ENCODE results near the gene MRPL32.

The MRPL32 gene

GRCh38 chr7:42978496-42978895 is 46.3 kb downstream of the MRPL32 start:
- H3K27ac ChIP-seq (ENCODE audit: low read length): no peak overlapping the region

GRCh38 chr7:42980084-42980483 is 47.9 kb downstream of the MRPL32 start:
- H3K9ac ChIP-seq (ENCODE audit: low read length): no peak overlapping the region
- no peaks in the 10 kb centered on the region for H3K27me3 ChIP-seq (ENCODE audit: control insufficient read depth, insufficient read depth, low read length)
- no peaks in the 10 kb centered on the region for H3K9me3 ChIP-seq (ENCODE audit: control insufficient read depth, low read depth, low read length)
- no peak overlapping the region for H3K27ac ChIP-seq (ENCODE audit: low read length)
- H3K4me3 ChIP-seq (ENCODE audit: low read length): no peak overlapping the region
- no peaks in the 10 kb centered on the region for H3K36me3 ChIP-seq (ENCODE audit: control insufficient read depth, low read depth, low read length)
- no peaks in the 10 kb centered on the region for H3K4me1 ChIP-seq (ENCODE audit: control insufficient read depth, low read depth, low read length)

More at GRCh38 chr7:42978496-42978895, 46.3 kb downstream of the MRPL32 start:
- Histone ChIP-seq H3K9ac (ENCODE audit: low read length) (no peak overlapping the region), H3K9me3 (ENCODE audit: control insufficient read depth, low read depth, low read length) (no peaks in the 10 kb centered on the region), H3K4me1 (ENCODE audit: control insufficient read depth, low read depth, low read length) (no peaks in the 10 kb centered on the region), H3K36me3 (ENCODE audit: control insufficient read depth, low read depth, low read length) (no peaks in the 10 kb centered on the region), H3K4me3 (ENCODE audit: low read length) (no peak overlapping the region), H3K27me3 (ENCODE audit: control insufficient read depth, insufficient read depth, low read length) (no peaks in the 10 kb centered on the region)

GRCh38 chr7:42980514-42980913 is 48.3 kb downstream of the MRPL32 start:
- no peak overlapping the region for H3K4me3 ChIP-seq (ENCODE audit: low read length)

GRCh38 chr7:42981601-42982000 is 49.4 kb downstream of the MRPL32 start:
- no peaks in the 10 kb centered on the region for H3K27me3 ChIP-seq (ENCODE audit: control insufficient read depth, insufficient read depth, low read length)
- no peak overlapping the region for H3K9ac ChIP-seq (ENCODE audit: low read length)
- H3K27ac ChIP-seq (ENCODE audit: low read length): no peak overlapping the region
- H3K4me3 ChIP-seq (ENCODE audit: low read length): no peak overlapping the region
- H3K9me3 ChIP-seq (ENCODE audit: control insufficient read depth, low read depth, low read length): no peaks in the 10 kb centered on the region
- no peaks in the 10 kb centered on the region for H3K36me3 ChIP-seq (ENCODE audit: control insufficient read depth, low read depth, low read length)
- H3K4me1 ChIP-seq (ENCODE audit: control insufficient read depth, low read depth, low read length): no peaks in the 10 kb centered on the region

More at GRCh38 chr7:42980514-42980913, 48.3 kb downstream of the MRPL32 start:
- Histone ChIP-seq H3K9ac (ENCODE audit: low read length) (no peak overlapping the region), H3K9me3 (ENCODE audit: control insufficient read depth, low read depth, low read length) (no peaks in the 10 kb centered on the region), H3K27ac (ENCODE audit: low read length) (no peak overlapping the region), H3K4me1 (ENCODE audit: control insufficient read depth, low read depth, low read length) (no peaks in the 10 kb centered on the region), H3K27me3 (ENCODE audit: control insufficient read depth, insufficient read depth, low read length) (no peaks in the 10 kb centered on the region), H3K36me3 (ENCODE audit: control insufficient read depth, low read depth, low read length) (no peaks in the 10 kb centered on the region)

- H3K4me3 ChIP-seq (ENCODE audit: low read length): no peak overlapping the region
- H3K27me3 ChIP-seq (ENCODE audit: control insufficient read depth, insufficient read depth, low read length): no peaks in the 10 kb centered on the region
- H3K36me3 ChIP-seq (ENCODE audit: control insufficient read depth, low read depth, low read length): no peaks in the 10 kb centered on the region
- H3K4me1 ChIP-seq (ENCODE audit: control insufficient read depth, low read depth, low read length): no peaks in the 10 kb centered on the region
- no peaks in the 10 kb centered on the region for H3K9me3 ChIP-seq (ENCODE audit: control insufficient read depth, low read depth, low read length)
- no peak overlapping the region for H3K27ac ChIP-seq (ENCODE audit: low read length)
- no peak overlapping the region for H3K9ac ChIP-seq (ENCODE audit: low read length)
Measured at GRCh38 chr7:42982604-42983115, 50.5 kb downstream of the MRPL32 start.

- Histone ChIP-seq H3K36me3 (ENCODE audit: control insufficient read depth, low read depth, low read length) (no peaks in the 10 kb centered on the region), H3K9ac (ENCODE audit: low read length) (no peak overlapping the region), H3K27ac (ENCODE audit: low read length) (no peak overlapping the region), H3K9me3 (ENCODE audit: control insufficient read depth, low read depth, low read length) (no peaks in the 10 kb centered on the region), H3K27me3 (ENCODE audit: control insufficient read depth, insufficient read depth, low read length) (no peaks in the 10 kb centered on the region), H3K4me3 (ENCODE audit: low read length) (no peak overlapping the region), H3K4me1 (ENCODE audit: control insufficient read depth, low read depth, low read length) (no peaks in the 10 kb centered on the region)
Measured at GRCh38 chr7:42984137-42984536, 52.0 kb downstream of the MRPL32 start.

- H3K27ac ChIP-seq (ENCODE audit: low read length): no peak overlapping the region
- H3K9ac ChIP-seq (ENCODE audit: low read length): no peak overlapping the region
- no peaks in the 10 kb centered on the region for H3K36me3 ChIP-seq (ENCODE audit: control insufficient read depth, low read depth, low read length)
Measured at GRCh38 chr7:42986213-42986612, 54.0 kb downstream of the MRPL32 start.

GRCh38 chr7:42986781-42987248 is 54.6 kb downstream of the MRPL32 start:
- Histone ChIP-seq H3K4me1 (ENCODE audit: control insufficient read depth, low read depth, low read length) (no peaks in the 10 kb centered on the region), H3K9me3 (ENCODE audit: control insufficient read depth, low read depth, low read length) (no peaks in the 10 kb centered on the region), H3K27me3 (ENCODE audit: control insufficient read depth, insufficient read depth, low read length) (no peaks in the 10 kb centered on the region), H3K9ac (ENCODE audit: low read length) (no peak overlapping the region), H3K36me3 (ENCODE audit: control insufficient read depth, low read depth, low read length) (no peaks in the 10 kb centered on the region), H3K4me3 (ENCODE audit: low read length) (no peak overlapping the region), H3K27ac (ENCODE audit: low read length) (no peak overlapping the region)

More at GRCh38 chr7:42986213-42986612, 54.0 kb downstream of the MRPL32 start:
- Histone ChIP-seq H3K4me1 (ENCODE audit: control insufficient read depth, low read depth, low read length) (no peaks in the 10 kb centered on the region), H3K4me3 (ENCODE audit: low read length) (no peak overlapping the region), H3K9me3 (ENCODE audit: control insufficient read depth, low read depth, low read length) (no peaks in the 10 kb centered on the region), H3K27me3 (ENCODE audit: control insufficient read depth, insufficient read depth, low read length) (no peaks in the 10 kb centered on the region)
